Stimulated activated CD4-positive, alpha-beta T cell treated with anti-CD3 and anti-CD28 coated beads, Interleukin-1b, Interleukin-23, amount 100 ng/mL, for 4 hours (primary cell): ENCODE results near the gene NOTUM.
A peak's percentile ranks its signal among the peaks of the same experiment; 100 is the strongest.

Source experiments
- DNase-seq, 2 donors: peaks; one replicate each; pipeline ENCODE4 v3.0.0-alpha.2; 2020; ENCODE audit warnings: low read depth in 2 of 2

The NOTUM gene

DNA sequence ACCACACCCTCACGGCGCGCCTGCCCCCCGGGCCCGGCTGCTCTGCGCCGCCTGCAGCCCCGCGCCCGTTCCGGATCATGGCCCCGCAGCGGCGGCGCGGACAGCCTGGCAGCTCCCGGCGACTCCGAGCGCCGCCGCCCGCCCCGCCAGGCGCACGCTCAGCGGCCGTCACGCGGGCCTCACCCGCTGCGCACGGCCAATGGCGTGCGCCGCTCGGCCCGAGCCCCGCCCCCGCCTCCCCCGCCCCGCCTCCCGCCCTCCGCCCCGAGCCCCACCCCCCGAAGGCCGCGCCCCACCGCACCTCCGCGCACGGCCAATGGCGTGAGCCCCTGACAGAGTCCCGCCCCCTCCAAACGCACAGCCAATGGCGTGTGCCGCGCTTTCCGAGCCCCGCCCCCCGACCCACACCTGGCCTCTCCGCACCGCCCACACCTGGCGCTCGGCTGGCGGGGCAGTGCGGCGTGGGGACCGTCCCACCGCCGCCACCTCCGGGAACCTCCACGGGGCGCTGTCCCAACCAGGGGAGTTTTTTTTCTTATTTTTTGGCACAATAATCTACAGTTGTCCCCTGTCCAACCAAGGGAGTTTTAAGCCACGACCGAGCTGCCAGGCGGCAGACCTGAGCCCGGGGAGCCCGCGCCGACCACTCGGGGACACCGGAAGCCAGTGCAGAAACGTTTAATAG, 49.6 kb downstream of the NOTUM start, which contains the start of gene PCYT2:
PCYT2 (minus strand) TSS at position 123 of the 685 bp plus-strand sequence; CDS start at position 79, 44 bp downstream.
- DNase-seq = peak; percentile 91 to 92

DNA sequence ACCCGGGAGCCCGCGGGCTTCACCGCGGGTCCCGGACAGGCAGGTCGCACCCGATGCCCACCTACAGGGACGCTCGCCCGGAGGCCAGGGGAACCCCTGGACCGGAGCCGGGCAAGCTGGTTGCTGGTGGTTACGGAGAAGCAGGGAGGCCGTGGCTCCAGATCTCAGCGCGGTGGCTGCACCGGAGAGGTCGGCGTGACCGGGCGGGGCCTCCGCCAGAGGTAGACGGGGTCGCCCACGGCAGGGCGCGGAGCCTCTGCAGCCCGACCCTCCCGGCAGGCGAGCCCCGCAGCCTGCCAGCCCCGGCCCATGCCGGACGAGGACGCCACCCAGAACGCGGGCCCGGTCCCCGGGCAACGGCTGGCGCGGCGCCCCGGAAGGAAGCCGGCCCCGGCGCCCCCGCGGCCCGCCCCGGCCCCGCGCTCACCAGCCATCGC, 50.1 kb downstream of the NOTUM start:
- DNase-seq = peak in 1 of 2 donors; percentile 37

DNA sequence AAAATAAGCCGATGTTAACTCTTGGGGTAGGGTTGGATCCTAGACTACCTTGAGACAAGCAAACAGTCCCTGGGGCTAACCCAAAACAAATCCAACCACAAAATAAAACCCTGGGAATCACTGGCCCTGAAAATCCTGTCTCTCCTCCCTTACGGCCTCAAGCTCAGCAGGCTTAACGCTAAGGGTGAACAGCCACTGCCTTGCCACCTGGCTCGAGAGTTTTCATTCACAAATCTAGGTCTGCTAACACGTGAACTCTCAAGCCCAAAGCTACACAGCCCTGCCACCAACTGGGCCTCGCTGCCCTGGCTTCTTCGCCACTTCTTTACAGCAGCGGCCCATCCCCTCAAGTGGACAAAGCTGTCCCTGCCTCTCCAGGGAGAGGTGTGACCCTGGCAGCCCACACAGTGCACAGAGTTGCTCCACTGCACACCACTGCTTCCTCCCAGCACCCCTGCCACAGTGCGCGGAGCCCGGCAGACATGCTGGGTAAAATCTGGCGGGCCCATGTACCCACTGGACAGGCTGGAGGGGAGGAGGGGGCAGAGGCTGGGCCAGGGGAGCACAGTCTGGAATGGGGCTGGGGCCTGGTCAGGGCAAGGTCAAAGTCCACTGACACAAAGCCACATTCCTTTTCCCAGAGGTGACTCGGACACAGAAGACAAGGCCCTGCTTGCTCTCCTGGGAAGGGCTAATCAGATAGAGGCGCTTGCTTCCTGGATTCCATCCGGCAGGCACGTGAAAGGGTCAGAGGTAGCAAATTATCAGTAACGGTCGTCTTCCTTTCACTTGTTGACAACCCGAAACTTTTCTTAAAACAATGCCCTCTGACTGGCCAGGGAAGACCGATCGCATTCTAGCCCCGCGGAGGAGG, 50.8 kb downstream of the NOTUM start:
- DNase-seq = no peak

DNA sequence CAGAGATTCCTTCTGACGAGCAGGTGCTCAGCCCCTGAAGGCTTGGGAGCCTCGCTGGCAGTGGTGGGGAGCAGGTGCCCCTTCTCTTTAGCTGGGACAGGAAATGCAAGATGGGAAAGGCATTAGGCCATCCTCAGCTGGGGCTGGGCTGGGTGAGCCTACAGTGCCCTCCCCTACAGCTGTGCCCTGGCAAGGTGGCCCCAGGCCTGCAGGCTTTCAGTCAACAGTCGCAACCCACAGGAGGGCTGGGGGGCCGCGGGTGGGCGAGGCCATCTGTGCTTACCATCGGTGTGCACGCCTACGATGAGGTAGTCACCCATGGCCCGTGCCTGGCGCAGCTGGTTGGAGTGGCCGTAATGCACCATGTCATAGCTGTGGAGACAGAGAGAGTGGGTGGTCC, 51.8 kb downstream of the NOTUM start:
- no peak for DNase-seq

DNA sequence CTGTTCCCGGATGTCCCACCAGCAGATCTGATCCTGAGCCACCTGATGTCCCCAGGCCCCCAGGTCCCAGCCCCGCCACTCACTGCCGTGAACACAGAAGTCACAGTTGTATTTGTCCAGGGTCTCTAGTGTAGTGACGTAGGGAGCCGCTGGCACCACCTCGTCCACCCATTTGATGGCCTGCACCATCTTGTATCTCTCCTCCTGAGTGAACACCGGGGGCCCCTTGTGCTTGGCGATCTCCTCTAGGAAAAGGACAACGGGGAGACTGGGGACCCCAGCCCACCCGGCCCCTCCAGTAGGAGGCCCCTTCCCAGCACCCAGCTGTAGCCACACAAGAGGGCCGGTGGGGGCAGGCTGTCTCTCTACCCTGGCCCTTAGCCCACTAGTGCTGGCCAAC, 52.2 kb downstream of the NOTUM start:
- no peak for DNase-seq

DNA sequence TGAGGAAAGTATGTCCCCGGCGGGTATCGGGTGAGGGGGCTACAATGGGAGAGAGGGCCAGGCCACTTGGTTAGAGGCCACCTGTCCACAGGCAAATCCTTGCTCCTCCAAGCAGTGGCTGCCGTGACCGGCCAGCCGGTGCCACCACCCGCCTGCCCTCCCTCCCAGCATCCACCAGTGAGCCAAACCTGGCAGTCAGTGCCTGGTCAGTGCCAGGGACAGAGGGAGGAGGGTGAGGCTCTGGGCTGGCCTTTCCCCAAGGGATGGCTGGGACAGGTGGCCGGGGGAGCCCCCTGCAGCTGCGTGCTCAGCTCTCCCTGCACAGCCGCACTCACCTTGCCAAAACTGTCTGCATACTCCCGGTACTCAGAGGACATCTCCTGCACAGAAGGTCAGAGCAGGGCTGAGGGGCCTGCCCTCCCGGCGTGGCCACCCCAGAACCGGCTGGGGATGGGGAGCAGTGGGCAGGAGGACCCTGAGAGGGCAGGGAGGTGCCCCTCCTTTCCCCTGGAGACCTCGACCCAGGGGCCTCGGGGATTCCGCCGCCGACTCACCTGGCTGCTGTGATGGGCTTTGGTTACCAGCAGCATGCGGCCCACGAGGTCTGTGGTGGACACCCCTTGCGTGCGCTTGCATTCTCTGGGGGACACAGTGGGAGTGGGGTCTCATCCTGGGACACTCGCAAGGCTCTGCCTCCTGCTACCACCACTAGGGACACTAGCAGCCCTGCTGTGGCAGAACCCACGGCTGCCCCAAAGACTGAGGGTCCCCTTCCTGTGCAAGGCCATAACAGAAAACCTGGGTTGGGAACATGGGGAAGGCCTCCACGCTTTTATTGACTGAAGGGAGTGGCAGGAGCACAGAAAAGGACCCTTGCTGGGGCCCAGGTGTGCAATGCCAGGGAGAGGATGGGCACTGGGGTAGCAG, 53.5 kb downstream of the NOTUM start:
- DNase-seq = no peak

DNA sequence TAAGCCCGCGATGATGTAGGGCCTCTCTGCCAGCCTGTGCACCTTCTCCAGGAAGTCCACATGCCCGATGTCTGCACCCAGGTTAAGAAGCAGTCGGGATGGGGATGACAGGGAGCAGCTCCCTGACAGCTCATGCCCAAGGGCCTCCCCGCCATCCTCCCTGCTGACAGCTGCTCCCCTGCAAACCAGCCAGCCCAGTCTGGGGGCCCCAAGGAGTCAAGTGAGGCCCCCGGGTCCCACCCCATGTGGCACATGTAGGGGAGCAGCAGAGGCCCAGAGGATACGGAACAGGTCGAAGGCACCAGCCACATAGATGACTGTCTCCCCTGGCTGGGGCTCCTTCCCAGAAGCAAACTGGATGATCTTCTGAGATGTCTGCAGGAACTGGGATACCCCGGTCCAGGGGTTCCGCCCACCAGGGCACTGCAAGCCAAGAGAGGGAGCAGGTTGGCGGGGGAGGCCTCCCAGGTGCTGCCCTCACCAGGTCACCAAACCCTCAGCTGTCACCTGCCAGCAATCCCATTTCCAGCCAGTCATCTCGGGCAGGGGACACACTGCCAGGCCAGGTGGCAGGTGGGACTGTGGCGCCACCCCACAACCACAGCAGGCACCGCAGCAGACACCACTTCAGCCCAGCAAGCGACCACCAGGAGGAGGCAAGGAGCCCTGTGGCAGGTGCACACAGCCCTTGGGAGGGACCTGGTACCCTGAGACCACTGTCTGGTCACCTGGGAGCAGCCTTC, 54.3 kb downstream of the NOTUM start:
- DNase-seq = no peak

DNA sequence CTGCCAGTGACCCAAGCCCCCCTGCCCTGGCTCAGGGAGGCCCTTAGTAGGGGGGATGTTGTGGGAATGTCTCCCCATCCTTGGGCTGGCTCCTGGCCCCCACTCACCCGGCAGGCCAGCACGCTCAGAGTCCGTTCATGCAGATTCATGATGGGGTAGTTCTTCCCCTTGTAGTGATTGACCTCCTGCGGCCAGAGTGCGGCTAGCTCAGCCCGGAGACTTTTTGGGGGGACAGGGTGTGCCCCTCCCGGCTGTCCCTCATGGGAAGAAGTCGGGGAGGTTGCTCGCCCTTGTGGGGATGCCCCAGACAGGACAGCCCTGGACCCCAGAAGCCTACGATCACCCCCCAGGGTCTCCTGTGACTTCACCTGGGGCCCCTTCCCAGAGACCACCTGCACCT, 55.0 kb downstream of the NOTUM start:
- no peak for DNase-seq

DNA sequence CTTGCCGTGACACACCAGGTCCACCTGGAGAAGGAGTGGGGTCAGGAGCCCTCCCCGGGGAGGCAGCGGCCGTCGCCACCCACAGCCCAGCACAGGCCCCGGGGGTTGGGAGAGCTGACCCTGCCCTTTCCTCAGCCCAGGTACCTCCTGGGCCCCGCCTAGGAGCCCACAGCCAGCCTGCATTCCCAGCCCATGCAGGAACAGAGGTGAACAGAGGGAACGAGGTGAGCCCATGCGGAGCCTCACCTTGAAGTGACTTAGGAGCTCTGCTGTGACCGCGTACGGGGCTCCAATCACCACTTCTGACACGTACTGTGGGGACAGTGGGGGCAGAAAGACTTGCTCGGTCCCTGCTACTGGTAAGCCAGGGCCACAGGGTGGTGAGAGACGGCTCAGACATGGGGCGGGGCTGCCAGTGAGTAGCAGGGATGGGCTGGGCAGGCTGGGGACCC, 55.5 kb downstream of the NOTUM start:
- no peak for DNase-seq

DNA sequence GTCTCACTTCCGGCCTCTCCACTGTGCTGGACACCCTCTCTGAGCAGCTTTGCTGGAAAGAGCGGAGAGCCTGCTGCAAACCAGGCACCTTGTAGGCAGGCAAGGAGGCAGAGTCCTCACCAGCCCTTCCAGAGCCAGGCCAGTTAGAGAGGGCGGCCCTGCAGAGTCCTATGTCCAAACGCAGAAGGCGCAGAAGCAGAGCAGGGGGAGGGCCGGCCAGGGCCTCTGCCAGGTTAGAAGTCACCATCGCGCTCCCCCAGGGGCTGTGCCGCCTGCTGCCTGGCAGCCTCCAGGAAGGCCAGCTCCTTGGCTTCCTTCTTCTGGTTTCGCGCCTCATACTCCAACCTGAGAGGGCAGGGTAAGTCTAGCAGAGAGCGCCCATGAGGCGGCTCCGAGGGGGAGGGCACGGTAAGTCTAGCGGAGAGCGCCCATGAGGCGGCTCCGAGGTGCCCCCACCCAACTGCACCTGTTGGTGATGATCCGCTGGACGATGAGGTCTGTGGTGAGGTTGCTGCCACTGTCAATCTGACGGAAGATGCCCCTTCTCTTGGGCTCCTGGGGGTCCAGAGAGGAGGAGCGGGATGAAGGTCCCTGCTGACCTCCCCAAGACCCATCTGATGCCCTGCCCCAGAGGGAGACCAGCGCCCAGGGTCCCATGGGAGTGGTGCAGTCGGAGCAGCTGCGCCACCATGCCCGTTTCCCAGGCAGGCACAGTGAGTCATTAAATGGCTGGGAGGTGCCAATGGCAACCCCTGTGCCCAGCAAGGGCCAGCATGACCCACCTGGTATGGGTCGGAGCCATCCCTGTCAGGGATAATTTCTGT, 56.2 kb downstream of the NOTUM start:
- no peak for DNase-seq

DNA sequence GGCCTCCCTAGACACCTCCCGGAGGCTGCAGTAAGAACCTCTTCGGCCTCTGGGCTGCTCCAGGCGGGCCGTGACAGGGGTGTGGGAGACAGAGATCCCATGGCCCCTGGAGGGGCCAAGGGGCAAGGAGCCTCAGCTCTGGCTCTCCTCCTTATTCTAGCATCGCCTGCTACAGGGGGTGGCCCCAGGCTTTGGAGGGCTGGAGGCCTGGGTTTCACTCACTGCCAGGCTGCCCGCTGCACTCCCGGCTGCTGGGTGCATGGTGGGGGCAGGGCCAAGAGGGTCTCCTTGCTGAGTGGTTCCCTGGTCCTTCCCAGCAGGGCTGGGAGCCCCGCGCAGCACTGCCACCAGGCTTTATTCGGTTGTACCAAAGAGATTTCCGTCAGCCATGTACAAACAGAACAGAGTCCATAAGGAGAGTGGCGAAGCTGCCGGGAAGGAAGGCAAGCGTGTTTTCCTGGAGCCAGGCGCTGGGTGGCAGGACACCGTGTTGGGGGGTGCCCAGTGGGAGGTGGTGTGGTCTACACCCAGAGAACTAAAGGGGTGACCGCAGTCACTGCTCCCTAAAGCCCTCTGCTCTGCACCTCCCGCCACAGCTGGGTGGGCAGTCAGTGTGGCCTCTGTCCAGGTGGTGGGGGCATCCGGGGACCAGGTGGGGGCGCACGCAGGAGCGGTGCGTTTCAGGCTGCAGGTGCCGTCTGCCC, 56.9 kb downstream of the NOTUM start:
- DNase-seq = no peak

DNA sequence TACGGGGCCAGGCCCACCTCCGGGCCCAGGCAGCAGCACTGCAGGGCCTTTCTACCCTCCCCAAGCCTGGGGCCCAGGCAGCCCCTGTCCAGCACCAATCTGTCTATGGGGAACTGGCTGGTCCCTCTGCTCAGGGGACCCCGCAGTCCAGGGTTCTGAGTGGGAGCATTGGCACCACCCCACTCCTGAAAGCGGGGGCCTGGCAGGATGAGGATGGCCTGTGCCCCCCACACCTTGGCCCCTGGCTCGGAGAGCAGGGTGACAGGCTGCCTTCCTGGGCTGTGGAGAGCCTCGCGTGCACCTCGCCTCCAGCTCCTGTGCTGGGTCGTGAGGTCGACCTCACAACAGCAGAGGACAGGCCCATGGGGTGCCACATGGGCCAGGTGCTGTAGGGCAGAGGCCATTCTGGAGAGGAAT, 57.6 kb downstream of the NOTUM start:
- DNase-seq = no peak

DNA sequence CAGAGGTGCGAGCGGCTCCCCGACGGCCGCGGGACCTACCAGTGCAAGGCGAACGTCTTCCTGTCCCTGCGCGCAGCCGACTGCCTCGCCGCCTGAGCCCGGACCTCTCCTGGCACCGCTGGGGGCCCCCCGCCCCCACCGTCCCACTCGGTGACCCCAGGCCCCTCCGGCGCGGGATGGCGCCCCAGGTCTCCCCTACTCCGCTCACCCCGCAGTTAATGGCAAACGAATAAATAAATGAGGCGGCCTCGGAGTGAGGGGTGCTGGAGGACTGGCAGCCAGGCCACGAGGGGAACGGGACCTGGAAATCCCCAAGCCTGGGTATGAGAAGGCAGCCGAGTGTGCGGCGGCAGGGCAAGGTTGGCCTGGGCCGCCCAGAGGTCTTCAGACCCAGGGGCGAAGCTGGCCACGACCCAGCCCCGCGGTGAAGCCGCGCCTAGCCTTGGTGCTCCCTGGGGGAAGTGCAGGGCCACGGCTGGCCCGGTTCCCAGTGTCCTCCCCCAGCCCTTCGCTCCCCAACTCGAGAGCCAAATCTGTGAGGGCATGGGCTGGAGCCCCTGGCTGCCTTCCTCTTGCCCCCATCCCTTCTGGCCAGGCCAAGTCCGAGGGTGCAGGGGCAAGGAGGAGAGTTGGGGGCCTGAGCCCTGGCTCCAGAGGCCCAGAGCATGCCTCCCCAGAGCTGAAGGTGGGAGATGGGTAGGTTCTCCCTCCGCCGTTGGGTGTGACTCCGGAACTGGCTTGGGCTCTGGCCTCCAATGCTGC, 58.2 kb downstream of the NOTUM start:
- DNase-seq = no peak
